ENCODE results near the gene PDC.

The PDC gene

DNA sequence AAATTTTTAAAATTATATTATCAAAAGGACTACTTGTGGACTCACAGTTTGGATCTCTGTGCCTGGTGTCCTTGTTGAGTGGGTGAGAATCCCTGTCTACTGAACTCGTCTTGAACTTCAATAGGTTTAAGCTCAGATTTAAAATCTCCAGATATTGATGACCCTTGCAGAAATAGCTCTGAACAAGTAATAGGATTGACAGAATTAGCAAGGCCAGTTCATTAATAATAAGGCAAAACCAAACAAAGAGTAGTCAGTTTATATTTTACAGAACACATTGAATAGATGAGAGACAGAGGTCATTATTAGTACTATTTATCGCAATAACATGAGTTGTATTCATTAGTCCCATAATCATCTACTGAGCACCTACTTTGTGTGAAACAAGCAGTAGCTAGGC, at the start of gene PDC:
PDC (minus strand) TSS at position 101 of the 400 bp plus-strand sequence. CDS start 11,655 bp downstream, outside the sequence.
- no peak for DNase-seq

DNA sequence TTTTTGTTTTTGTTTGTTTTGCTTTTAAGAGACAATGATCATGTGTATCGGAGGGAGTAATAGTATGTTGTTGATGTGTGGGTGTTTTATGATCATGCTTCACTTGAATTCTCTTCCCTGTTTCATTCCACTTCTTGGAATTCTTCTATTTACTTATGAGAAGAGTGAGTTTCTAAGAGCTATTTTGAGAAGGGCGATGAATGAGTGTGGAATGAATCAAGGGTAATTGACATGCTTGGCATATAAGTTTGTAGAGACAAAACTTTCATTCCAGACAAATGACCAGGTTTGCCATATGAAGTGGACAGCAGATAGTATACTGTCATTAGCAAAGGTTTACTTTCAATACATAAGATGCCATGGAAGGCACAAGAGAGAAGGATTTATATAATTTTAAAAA, 42.3 kb upstream of the PDC start:
- DNase-seq, result no peak

- no peak for DNase-seq
Measured at GRCh38 chr1:186502087-186502486, 41.2 kb upstream of the PDC start.

DNA sequence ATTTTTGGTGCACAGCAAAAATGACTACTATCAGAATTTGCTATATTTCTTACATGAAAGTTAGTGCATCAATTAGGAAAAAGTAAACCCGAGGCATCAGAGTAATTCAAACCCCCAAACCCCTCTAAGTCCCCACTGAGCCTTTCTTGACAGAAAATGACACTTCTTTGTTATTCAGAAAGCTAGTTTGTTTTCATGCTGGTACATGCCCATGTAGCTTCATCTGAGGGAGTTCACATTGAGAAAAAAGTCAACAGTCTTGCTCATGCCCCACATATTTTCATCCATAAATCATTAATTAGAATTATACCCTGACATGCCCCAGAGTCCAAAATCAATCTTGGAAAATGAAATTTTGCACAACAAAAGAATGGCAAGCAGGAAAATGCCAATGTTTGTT, 39.9 kb upstream of the PDC start:
- no peak for DNase-seq

GRCh38 chr1:186499571-186499970, 38.7 kb upstream of the PDC start:
- no peak for DNase-seq

GRCh38 chr1:186498695-186499389, 37.9 kb upstream of the PDC start:
- no peak for DNase-seq

DNA sequence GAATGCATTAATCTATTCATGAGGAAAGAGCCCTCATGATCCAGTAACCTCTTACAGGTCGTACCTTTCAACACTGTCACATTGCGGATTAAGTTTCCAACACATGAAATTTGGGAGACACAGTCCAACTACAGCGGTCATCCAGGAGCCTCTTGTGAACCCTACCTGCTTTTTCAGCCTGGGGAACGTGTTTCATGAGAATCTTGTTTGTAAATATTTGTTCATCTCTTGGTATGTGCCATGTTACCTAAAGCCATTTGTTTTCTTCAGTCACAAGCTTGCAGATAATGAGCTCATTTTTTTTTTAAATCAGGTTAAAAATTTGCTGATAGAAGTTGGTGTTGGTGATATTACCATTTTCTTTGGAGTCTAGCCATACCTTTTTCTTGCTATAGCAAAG, 37.2 kb upstream of the PDC start:
- DNase-seq, result no peak

- DNase-seq, result no peak
Measured at GRCh38 chr1:186497651-186498050, 36.7 kb upstream of the PDC start.

- no peak for DNase-seq
Measured at GRCh38 chr1:186496171-186496851, 35.4 kb upstream of the PDC start.

DNA sequence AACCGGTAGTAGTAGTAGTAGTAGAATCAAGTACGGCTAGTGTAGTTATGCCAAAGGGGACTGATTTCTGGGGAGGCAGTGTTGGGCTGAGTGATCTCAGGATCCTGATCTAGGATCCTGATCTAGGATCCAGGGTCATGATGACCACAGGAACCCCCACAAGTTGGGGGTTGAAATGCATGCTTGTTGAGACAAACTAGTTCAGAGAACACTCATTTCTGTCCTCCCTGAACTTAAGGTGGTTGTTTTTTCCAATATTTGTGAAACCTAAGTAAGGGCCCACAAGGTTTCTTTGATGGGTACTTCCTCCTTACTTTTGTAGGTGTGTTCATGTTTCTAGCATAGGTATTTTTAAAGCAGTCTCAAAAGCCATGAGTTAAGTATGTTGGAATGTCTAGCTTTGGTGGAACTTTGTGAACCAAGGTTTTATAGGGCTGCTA, 33.9 kb upstream of the PDC start:
- DNase-seq, result no peak

- DNase-seq, result no peak
Measured at GRCh38 chr1:186492531-186493291, 31.8 kb upstream of the PDC start.

DNA sequence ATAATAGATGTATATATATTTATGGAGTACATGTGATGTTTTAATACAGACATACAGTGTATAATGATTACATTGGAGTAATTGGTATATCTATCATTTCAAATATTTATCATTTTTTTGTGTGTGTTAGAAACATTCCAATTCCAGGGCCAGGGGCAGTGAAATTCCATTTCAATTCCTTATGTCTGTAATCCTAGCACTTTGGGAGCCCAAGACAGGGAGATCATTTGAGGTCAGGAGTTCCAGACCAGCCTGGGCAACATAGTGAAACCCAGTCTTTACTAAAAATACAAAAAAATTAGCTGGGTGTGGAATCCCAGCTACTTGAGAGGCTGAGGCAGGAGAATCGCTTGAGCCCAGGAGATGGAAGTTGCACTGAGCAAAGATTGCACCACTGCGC, 30.4 kb upstream of the PDC start:
- DNase-seq, result no peak

GRCh38 chr1:186487163-186487562, 26.2 kb upstream of the PDC start:
- DNase-seq, result no peak

- no peak for DNase-seq
Measured at GRCh38 chr1:186486061-186486460, 25.1 kb upstream of the PDC start.

GRCh38 chr1:186483561-186483960, 22.6 kb upstream of the PDC start:
- no peak for DNase-seq

DNA sequence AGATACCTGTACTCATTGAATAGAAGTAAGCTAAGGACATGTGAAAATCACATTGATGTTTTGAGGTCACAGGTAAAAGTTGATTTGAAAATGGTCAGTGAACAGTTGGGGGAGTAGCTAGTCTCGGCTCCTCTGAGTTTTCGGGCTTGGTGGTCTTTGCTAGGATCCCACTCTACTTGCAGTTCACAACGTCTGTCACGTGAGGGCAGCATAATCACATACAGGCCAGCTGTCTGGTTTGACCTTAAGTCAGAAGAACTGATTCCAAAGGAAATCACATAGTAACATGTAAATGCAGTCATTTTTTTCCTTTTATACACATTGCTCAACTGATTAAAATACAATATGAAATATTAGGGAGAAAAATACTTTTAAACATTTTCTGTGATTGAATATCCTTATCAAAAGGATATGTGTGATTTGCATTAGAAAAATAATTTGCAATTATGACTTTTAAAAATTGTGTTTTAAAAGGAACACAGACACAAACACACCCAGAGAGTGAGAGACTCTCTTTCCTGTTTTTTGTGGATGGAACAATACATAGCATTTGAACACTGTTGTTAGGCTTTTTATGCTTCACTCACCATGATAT, 21.8 kb upstream of the PDC start:
- peak; percentile 29 for DNase-seq

DNA sequence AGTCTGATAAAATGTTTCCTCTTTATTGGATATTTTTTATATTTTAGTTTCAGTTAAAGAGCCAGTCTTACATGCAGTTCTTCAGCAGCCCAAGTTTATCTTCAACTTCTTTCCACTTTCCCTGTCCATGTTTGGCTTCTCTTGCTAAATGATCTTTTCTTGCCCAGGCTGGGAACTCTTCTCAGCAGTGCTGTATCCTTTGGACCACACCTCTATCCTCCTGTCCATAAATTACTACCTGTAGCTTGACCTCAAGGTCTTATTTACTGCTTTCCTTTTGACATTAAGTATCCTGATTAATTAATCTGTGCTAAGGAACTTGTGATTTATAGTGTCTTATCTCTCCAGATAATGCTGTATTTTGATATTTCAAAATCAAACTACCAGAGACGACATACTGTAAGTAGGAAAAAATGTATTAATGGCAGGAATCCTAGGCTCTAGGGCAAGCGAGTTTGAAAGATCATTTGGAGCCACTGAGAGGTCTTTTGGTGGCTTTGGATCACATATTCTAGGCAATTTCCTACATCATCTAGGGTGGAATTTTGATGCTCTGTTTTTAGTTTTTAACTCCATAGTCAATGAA, 20.5 kb upstream of the PDC start:
- no peak for DNase-seq

GRCh38 chr1:186479162-186479561, 18.2 kb upstream of the PDC start:
- no peak for DNase-seq

DNA sequence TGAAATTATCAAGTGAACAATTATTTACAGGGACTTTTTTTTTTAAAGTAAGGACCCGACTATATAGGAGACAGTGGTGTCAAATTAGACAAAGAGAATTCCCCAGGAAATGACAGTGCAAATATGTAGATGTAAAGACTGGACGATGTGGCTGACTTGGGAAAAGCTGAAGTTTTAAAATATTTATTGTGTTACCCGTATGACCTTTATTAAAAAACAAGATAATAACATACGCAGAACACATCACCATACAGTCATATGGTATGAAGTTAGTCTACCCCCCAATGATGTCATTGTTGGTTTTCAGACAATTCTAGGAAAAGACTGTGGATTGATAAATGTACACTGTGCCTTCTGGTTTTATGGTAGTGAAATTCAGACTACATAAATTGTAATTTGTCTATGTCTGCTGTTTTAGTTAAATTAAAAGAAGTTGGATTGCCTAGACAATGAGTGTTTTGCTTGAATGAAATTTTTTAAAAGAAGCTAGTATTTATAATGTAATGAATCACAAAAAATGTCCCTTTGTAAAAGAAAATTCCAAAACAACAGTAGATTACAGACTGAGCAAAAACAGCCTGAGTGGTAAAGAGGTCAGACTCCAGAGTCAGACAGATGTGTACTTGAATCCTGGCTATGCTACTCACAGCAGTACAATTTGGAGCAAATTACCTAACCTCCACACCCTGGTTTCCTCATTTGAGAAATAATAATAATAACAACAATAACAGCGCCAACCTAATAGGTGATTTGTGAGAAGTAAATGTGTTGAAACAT, 15.5 kb upstream of the PDC start:
- DNase-seq, result no peak

- no peak for DNase-seq
Measured at GRCh38 chr1:186474208-186474607, 13.3 kb upstream of the PDC start.

GRCh38 chr1:186473047-186473446, 12.1 kb upstream of the PDC start:
- no peak for DNase-seq

- no peak for DNase-seq
Measured at GRCh38 chr1:186465946-186466345, 5.0 kb upstream of the PDC start.
